Measurements from ENCODE around the gene TLK1. TPM values are rescaled to one million over a fixed set of nuclear protein-coding genes. Genes with fewer than 3 reads are reported as not detected.
"Not testable (repeated sequence)": the region's sequence is repeated elsewhere in the genome, so short reads cannot be mapped to it uniquely, and the experiment has no call there.

TLK1 gene
- total RNA-seq, 2 experiments from 2014 or later = 81.3 to 83.2 TPM

DNA sequence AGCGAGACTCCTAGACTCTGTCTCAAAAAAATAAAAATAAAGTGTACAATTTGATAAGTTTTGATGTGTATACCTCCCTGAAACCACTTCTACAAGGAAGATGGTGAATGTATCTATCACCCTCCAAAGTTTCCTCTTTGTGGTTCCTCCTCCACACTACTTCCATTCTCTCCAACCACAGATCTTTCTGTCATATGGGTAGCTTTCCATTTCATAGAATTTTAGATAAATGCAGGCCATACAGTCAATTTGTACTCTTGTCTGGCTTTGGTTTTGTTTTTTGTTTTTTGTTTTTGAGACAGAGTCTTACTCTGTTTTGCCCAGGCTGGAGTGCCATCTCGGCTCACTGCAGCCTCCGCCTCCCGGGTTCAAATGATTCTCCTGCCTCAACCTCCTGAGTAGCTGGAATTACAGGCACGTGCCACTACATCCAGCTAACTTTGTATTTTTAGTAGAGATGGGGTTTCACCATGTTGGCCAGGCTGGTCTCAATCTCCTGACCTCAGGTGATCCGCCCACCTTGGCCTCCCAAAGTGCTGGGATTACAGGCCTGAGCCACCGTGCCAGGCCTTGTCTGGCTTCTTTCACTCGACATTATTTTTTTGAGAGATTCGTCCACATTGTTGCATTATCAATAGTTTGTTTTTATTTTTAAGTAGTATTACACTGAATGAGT, 2.0 kb upstream of the TLK1 start:
- H3K9me3 Mint-ChIP-seq (ENCODE audit: low read depth); H3K36me3 Mint-ChIP-seq; H3K27me3 Mint-ChIP-seq; DNase-seq; ATAC-seq: not testable (repeated sequence)
- peak overlapping the region; percentile 95 for H3K27ac Mint-ChIP-seq
- H3K4me3 Mint-ChIP-seq = peak overlapping the region; percentile 33
- CTCF ChIA-PET = interaction anchor here (0.8 to 5.4 kb wide), 5 partner anchors 12 to 271 kb away, joined by 3 to 33 read pairs (median 4); partner anchors contain the start of genes DCAF17 and METTL8
- H3K4me1 Mint-ChIP-seq = peaks cover 43% of the 10 kb centered on the region

GRCh38 chr2:171160956-171161740, 455 bp upstream of the TLK1 start:
- peak overlapping the region; percentile 91 for H3K4me3 Mint-ChIP-seq
- peaks cover 53% of the 10 kb centered on the region for H3K4me1 Mint-ChIP-seq
- H3K9me3 Mint-ChIP-seq (ENCODE audit: low read depth) = no peaks in the 10 kb centered on the region
- ATAC-seq (peak; percentile 62), DNase-seq (peak; percentile 77)
- H3K27ac Mint-ChIP-seq = peak overlapping the region; percentile 95
- no peaks in the 10 kb centered on the region for H3K27me3 Mint-ChIP-seq
- H3K36me3 Mint-ChIP-seq = peaks cover 3% of the 10 kb centered on the region
- CTCF ChIA-PET = interaction anchor here (1.0 to 5.4 kb wide), 5 partner anchors 74 to 273 kb away, joined by 4 to 33 read pairs (median 15); partner anchors contain the start of genes DCAF17, GORASP2 and METTL8

- Mint-ChIP-seq H3K4me3 (peak overlapping the region; percentile 91), H3K27me3 (no peaks in the 10 kb centered on the region), H3K9me3 (ENCODE audit: low read depth) (no peaks in the 10 kb centered on the region), H3K4me1 (peaks cover 61% of the 10 kb centered on the region), H3K36me3 (peaks cover 3% of the 10 kb centered on the region), H3K27ac (peak overlapping the region; percentile 90)
- DNase-seq (peak; percentile 63), ATAC-seq (peak; percentile 38)
- CTCF ChIA-PET = interaction anchor here (0.7 to 5.4 kb wide), 8 partner anchors 11 to 286 kb away, joined by 3 to 33 read pairs (median 8); partner anchors contain the start of gene GORASP2
Measured at GRCh38 chr2:171159372-171160118, 1.1 kb downstream of the TLK1 start.

GRCh38 chr2:171158790-171159371, 1.8 kb downstream of the TLK1 start:
- H3K9me3 Mint-ChIP-seq (ENCODE audit: low read depth) = no peaks in the 10 kb centered on the region
- CTCF ChIA-PET = interaction anchor here (0.7 to 5.4 kb wide), 9 partner anchors 10 to 286 kb away, joined by 3 to 33 read pairs (median 5); partner anchors contain the start of gene GORASP2
- H3K27me3 Mint-ChIP-seq = no peaks in the 10 kb centered on the region
- DNase-seq (no peak), ATAC-seq (no peak)
- peak overlapping the region; percentile 90 for H3K27ac Mint-ChIP-seq
- H3K4me1 Mint-ChIP-seq = peaks cover 61% of the 10 kb centered on the region
- peaks cover 3% of the 10 kb centered on the region for H3K36me3 Mint-ChIP-seq
- H3K4me3 Mint-ChIP-seq = peak overlapping the region; percentile 91

GRCh38 chr2:171158036-171158789, 2.5 kb downstream of the TLK1 start:
- H3K27me3 Mint-ChIP-seq = no peaks in the 10 kb centered on the region
- H3K27ac Mint-ChIP-seq = no peak overlapping the region
- DNase-seq (no peak), ATAC-seq (no peak)
- H3K4me1 Mint-ChIP-seq = peaks cover 55% of the 10 kb centered on the region
- peaks cover 3% of the 10 kb centered on the region for H3K36me3 Mint-ChIP-seq
- CTCF ChIA-PET = interaction anchor here (1.1 to 5.4 kb wide), 8 partner anchors 15 to 258 kb away, joined by 3 to 33 read pairs (median 9); partner anchors contain the start of gene GORASP2
- H3K9me3 Mint-ChIP-seq (ENCODE audit: low read depth) = no peaks in the 10 kb centered on the region
- peak overlapping the region; percentile 91 for H3K4me3 Mint-ChIP-seq

DNA sequence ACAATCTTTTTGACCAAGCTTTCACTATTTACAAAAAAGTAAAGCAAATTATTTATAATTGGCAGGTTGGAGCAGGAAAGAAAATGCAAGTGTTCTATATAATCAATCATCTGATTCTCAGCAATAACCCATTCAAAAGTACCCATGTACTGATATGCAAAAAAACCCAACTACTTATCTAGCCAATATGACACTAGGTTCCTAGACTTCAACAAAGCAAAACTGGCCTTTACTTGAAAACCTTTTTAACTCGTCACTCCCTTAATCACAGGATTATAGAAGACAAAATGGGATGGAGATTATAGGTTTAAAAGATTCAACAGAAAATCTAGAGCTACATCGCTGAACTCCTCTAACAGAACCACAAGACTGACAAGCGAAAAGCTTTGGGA, 3.6 kb downstream of the TLK1 start:
- ATAC-seq (no peak), DNase-seq (no peak)
- no peak overlapping the region for H3K4me3 Mint-ChIP-seq
- H3K27ac Mint-ChIP-seq = no peak overlapping the region
- CTCF ChIA-PET = interaction anchor here (1.1 to 4.5 kb wide), 5 partner anchors 48 to 259 kb away, joined by 4 to 18 read pairs (median 11); partner anchors contain the start of gene GORASP2
- H3K36me3 Mint-ChIP-seq = peaks cover 3% of the 10 kb centered on the region
- H3K27me3 Mint-ChIP-seq = no peaks in the 10 kb centered on the region
- H3K4me1 Mint-ChIP-seq = peaks cover 45% of the 10 kb centered on the region
- no peaks in the 10 kb centered on the region for H3K9me3 Mint-ChIP-seq (ENCODE audit: low read depth)

DNA sequence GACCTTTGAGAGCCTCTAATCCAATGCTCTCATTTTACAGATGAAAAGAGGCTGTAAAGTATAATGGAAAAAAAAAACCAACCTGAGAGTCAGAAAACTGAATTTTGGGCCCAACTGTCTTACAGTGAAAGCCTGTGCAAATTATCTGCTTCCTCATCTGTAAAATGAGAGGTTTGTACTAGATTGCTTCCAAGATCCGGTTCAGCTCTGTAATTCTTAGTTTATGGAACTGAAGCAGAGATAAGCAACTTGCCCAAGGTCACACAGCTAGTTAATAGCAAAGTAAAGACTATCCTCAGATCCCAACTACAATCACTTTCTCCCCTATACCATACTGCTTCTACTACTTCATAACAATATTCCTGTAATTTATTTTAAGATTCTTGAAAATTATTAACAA, 6.3 kb downstream of the TLK1 start:
- Mint-ChIP-seq H3K36me3 (peaks cover 3% of the 10 kb centered on the region), H3K4me1 (peaks cover 47% of the 10 kb centered on the region), H3K27ac (no peak overlapping the region), H3K27me3 (no peaks in the 10 kb centered on the region), H3K9me3 (ENCODE audit: low read depth) (no peaks in the 10 kb centered on the region), H3K4me3 (no peak overlapping the region)
- CTCF ChIA-PET = interaction anchor here (0.8 to 1.0 kb wide), 3 partner anchors 13 to 68 kb away, joined by 3 read pairs; no protein-coding TSS in a partner anchor
- DNase-seq = no peak
- no peak for ATAC-seq

- CTCF ChIA-PET = no interaction called here
- peaks cover 3% of the 10 kb centered on the region for H3K36me3 Mint-ChIP-seq
- no peak overlapping the region for H3K27ac Mint-ChIP-seq
- H3K27me3 Mint-ChIP-seq = no peaks in the 10 kb centered on the region
- no peak for DNase-seq
- H3K4me1 Mint-ChIP-seq = peaks cover 28% of the 10 kb centered on the region
- no peak overlapping the region for H3K4me3 Mint-ChIP-seq
- no peaks in the 10 kb centered on the region for H3K9me3 Mint-ChIP-seq (ENCODE audit: low read depth)
- ATAC-seq = peak; percentile 39
Measured at GRCh38 chr2:171150694-171151285, 9.9 kb downstream of the TLK1 start.

DNA sequence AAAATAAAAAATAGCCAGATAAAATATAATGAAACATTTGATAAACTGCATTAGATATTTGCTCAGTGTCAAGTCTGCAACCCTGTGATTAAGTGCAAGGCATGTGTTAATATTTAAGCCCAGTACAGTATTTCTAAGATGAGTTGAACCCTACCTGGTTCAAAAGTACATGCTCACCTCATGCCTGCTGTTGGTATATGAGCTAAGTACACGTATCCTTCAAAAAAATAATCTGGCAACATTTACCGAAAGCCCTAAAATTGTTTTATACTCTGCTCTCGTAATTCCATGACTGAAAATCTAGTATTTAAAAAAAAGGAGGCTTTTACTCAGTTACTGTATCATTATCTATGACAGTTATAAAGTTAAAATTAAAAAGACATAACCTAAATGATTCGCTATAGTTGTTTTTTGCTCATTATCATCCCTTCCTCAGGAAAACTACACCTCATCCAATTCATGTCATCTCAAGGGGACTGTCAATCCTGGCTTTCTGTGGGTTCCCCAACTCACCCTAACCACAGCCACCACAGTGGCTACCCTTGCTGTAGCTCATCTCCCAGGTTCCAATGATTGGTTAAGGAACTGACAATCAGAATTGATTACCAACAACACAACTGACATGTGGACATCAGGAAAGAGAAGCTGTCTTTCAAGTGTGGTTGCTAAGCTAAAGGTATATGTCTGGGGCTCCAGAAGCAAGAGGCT, 10.6 kb downstream of the TLK1 start:
- DNase-seq = no peak
- Mint-ChIP-seq H3K27me3 (no peaks in the 10 kb centered on the region), H3K4me1 (peaks cover 26% of the 10 kb centered on the region), H3K27ac (no peak overlapping the region), H3K4me3 (no peak overlapping the region), H3K9me3 (ENCODE audit: low read depth) (no peaks in the 10 kb centered on the region), H3K36me3 (peaks cover 3% of the 10 kb centered on the region)
- ATAC-seq = no peak
- CTCF ChIA-PET = no interaction called here

GRCh38 chr2:171149171-171149938, 11.3 kb downstream of the TLK1 start:
- H3K36me3 Mint-ChIP-seq = peaks cover 7% of the 10 kb centered on the region
- no peak for DNase-seq
- ATAC-seq = no peak
- CTCF ChIA-PET = no interaction called here
- no peaks in the 10 kb centered on the region for H3K9me3 Mint-ChIP-seq (ENCODE audit: low read depth)
- peaks cover 28% of the 10 kb centered on the region for H3K4me1 Mint-ChIP-seq
- H3K4me3 Mint-ChIP-seq = no peak overlapping the region
- H3K27me3 Mint-ChIP-seq = no peaks in the 10 kb centered on the region
- no peak overlapping the region for H3K27ac Mint-ChIP-seq

DNA sequence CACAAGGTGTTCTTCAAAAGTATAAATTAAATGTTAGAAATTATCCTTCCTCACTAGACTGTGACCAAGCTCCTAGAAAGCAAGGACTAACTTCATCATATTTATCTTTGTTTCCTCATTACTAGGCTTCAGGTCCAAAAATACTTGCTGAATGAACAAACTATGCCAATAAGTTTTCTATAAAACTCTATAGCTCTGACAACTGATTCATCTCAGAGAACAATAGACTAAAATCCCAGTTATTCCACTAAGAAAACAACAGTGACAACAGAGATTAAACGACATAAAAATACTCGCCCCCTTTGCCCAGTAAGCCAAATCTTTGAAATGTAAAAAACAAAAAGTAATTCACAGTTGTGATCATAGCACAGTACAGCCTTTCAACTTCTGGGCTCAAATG, 13.6 kb downstream of the TLK1 start:
- DNase-seq = no peak
- H3K9me3 Mint-ChIP-seq (ENCODE audit: low read depth) = peaks cover 2% of the 10 kb centered on the region
- ATAC-seq = no peak
- no peak overlapping the region for H3K4me3 Mint-ChIP-seq
- no peaks in the 10 kb centered on the region for H3K27me3 Mint-ChIP-seq
- peaks cover 39% of the 10 kb centered on the region for H3K4me1 Mint-ChIP-seq
- CTCF ChIA-PET = interaction anchor here (2.3 kb wide), 1 partner anchor 9 kb away, joined by 8 read pairs; no protein-coding TSS in a partner anchor
- H3K27ac Mint-ChIP-seq = no peak overlapping the region
- peaks cover 13% of the 10 kb centered on the region for H3K36me3 Mint-ChIP-seq
